ENCODE measurements around the gene ZNF219. TPM values are rescaled to one million over a fixed set of nuclear protein-coding genes. Genes with fewer than 3 reads are reported as not detected.

Gene ZNF219
- total RNA-seq, 1 experiment from 2014 or later, result 84.5 TPM

- no peak overlapping the region for H3K4ac ChIP-seq (ENCODE audit: low read depth, low read length)
- H3K4me2 ChIP-seq (ENCODE audit: insufficient read depth, insufficient read length, low read length), result no peak overlapping the region
- no peak overlapping the region for H3K9ac ChIP-seq (ENCODE audit: extremely low read depth, insufficient read length, low read length)
- no peak overlapping the region for H4K8ac ChIP-seq (replicated peaks; ENCODE audit: insufficient read length, low read depth, low read length)
- H4K5ac ChIP-seq (ENCODE audit: insufficient read length, low read depth, low read length), result no peak overlapping the region
- no peak overlapping the region for H3K23ac ChIP-seq (ENCODE audit: insufficient read length, low read depth, low read length)
- no peak overlapping the region for H2AFZ ChIP-seq (ENCODE audit: low read length)
- H3K27ac ChIP-seq (ENCODE audit: insufficient read length, low read depth, low read length), result no peak overlapping the region
- no peak overlapping the region for H2BK12ac ChIP-seq (ENCODE audit: insufficient read length, low read depth, low read length)
- H3K9me3 ChIP-seq (ENCODE audit: control insufficient read depth, low read depth, low read length), result no peaks in the 10 kb centered on the region
- no peak overlapping the region for H2BK5ac ChIP-seq (ENCODE audit: insufficient read length, low read length)
- Mint-ChIP-seq H3K4me1 (peaks cover 16% of the 10 kb centered on the region in 2 experiments), H3K27ac (no peak overlapping the region), H3K9me3 (no peaks in the 10 kb centered on the region), H3K4me3 (no peak overlapping the region), H3K27me3 (ENCODE audit: low read depth) (peaks cover 27% of the 10 kb centered on the region), H3K36me3 (ENCODE audit: insufficient read depth in 1 of 3, low read depth in 3 of 3) (no peaks in the 10 kb centered on the region)
- H3K14ac ChIP-seq (ENCODE audit: insufficient read depth, low read length), result no peak overlapping the region
- no peak overlapping the region for H3K18ac ChIP-seq (ENCODE audit: insufficient read length, low read depth, low read length)
- WGBS (ENCODE audit: extremely low coverage, insufficient read length, low lambda C conversion rate), result no CpG with 5 or more reads among the region's 6 CpGs
- no peak for DNase-seq
- no peak overlapping the region for H2BK20ac ChIP-seq (ENCODE audit: low read depth, low read length, poor library complexity, severe bottlenecking)
- no peaks in the 10 kb centered on the region for H3K27me3 ChIP-seq (ENCODE audit: insufficient read depth, low read length)
- H3K56ac ChIP-seq (ENCODE audit: insufficient read length, low read depth, low read length), result no peak overlapping the region
- H3T11ph ChIP-seq (ENCODE audit: low read length), result no peak overlapping the region
- H2BK15ac ChIP-seq (ENCODE audit: low read depth, low read length), result no peak overlapping the region
- no peaks in the 10 kb centered on the region for H4K20me1 ChIP-seq (ENCODE audit: control insufficient read depth, insufficient read depth, insufficient read length)
- no peak for TF ChIP-seq CTCF (conservative IDR thresholded peaks at IDR 0.05)
- no peak overlapping the region for H2BK120ac ChIP-seq (ENCODE audit: low read depth, low read length, poor library complexity, severe bottlenecking)
- H3K4me1 ChIP-seq (ENCODE audit: insufficient read depth, low read length), result peaks cover 4% of the 10 kb centered on the region
- no peak overlapping the region for H4K91ac ChIP-seq (ENCODE audit: insufficient read length, low read depth, low read length)
- no peak overlapping the region for H2AK5ac ChIP-seq (ENCODE audit: insufficient read length, low read length)
- no peaks in the 10 kb centered on the region for H3K23me2 ChIP-seq (ENCODE audit: insufficient read length, low read depth, low read length, poor library complexity, severe bottlenecking)
- H3K79me2 ChIP-seq (ENCODE audit: insufficient read depth, low read length), result no peaks in the 10 kb centered on the region
- H3K79me1 ChIP-seq (ENCODE audit: insufficient read depth, low read depth, low read length, poor library complexity, severe bottlenecking), result no peaks in the 10 kb centered on the region
Observed at GRCh38 chr14:21043974-21044618, 54.4 kb downstream of the ZNF219 start.

Data from H9 (cell line).